Mammary epithelial cell (primary cell): ENCODE results near the gene DELE1.

Experiments
- CTCF ChIP-seq, 2 donors: IDR thresholded peaks in 1 of 2; conservative IDR thresholded peaks in 1 of 2; 2 replicates each; pipeline ENCODE4 v1.5.1; 2011 to 2012; ENCODE audit warnings: inconsistent platforms in 2 of 2, low read length in 2 of 2, mild to moderate bottlenecking in 2 of 2, control low read depth in 1 of 2, low read depth in 1 of 2; ENCODE audit not compliant: insufficient read depth in 1 of 2; ENCODE audit errors: extremely low read depth in 1 of 2
- EZH2 ChIP-seq: IDR thresholded peaks from 2 replicates; pipeline ENCODE4 v1.6.1; 2012; ENCODE audit warnings: low read length, inconsistent platforms, borderline replicate concordance

GRCh38 chr5:141965071-141965470 lies 41.4 kb downstream of the DELE1 start:
- TF ChIP-seq CTCF (conservative IDR thresholded peaks at IDR 0.05 in 1 of 2, IDR thresholded peaks at IDR 0.05 in 1 of 2; ENCODE audit: extremely low read depth in 1 of 2, insufficient read depth in 1 of 2, low read depth in 1 of 2, low read length in 2 of 2) (no peak), EZH2 (no peak)
